Caco-2 (cell line): ENCODE results near the gene IL33. TPM values are rescaled to one million over a fixed set of nuclear protein-coding genes. Genes with fewer than 3 reads are reported as not detected.

Experiments
- BruUV-seq: library from RNA; stranded (reverse); fragments of 400-500 nt; replicated peaks from 2 replicates; lab custom pipeline; 2021; lab: Mats Ljungman, UMichigan
- CTCF ChIA-PET: fragments of 300-600 bp; sonication (Branson Sonifier 250); formaldehyde crosslinking; loops from one replicate; lab custom pipeline; 2022; ENCODE audit warnings: antibody characterized with exemption; lab: Charles Lee
- POLR2A ChIA-PET: fragments of 300-600 bp; sonication (Branson Sonifier 250); formaldehyde crosslinking; loops from one replicate; lab custom pipeline; 2022; ENCODE audit warnings: antibody characterized with exemption; lab: Charles Lee
- DNase-seq, 2 experiments: peaks; one replicate each; pipeline versions ENCODE4 v3.0.0 to v3.0.0-alpha.2; 2020 to 2022
- H3K27me3 ChIP-seq: replicated peaks from 2 replicates; pipeline ENCODE4 v1.6.0; 2011; ENCODE audit warnings: low read length; ENCODE audit not compliant: control insufficient read depth, insufficient read depth
- H3K36me3 ChIP-seq: 2 replicates; pipeline ENCODE4 v1.5.1; 2011; ENCODE audit warnings: low read length; ENCODE audit not compliant: control insufficient read depth, insufficient read depth
- H3K4me1 ChIP-seq: fragments of 250-450 bp; sonication (Bioruptor Pico); 2 replicates; pipeline ENCODE4 v1.5.1; 2020; ENCODE audit warnings: mild to moderate bottlenecking
- H3K4me3 ChIP-seq: 2 replicates; pipeline ENCODE4 v1.5.1; 2011; ENCODE audit warnings: low read depth, mild to moderate bottlenecking, control low read depth, low read length
- H3K9me3 ChIP-seq: fragments of 250-450 bp; sonication (Bioruptor Pico); 2 replicates; pipeline ENCODE4 v1.5.1; 2020; ENCODE audit warnings: mild to moderate bottlenecking, moderate library complexity
- H3K27ac Mint-ChIP-seq: one replicate; pipeline ENCODE4 v1.8.0; 2022; ENCODE audit warnings: mixed read lengths; ENCODE audit not compliant: unreplicated experiment
- H3K27me3 Mint-ChIP-seq: one replicate; pipeline ENCODE4 v1.8.0; 2022; ENCODE audit warnings: mixed read lengths; ENCODE audit not compliant: insufficient read depth, unreplicated experiment
- H3K36me3 Mint-ChIP-seq: one replicate; pipeline ENCODE4 v1.8.0; 2022; ENCODE audit warnings: mild to moderate bottlenecking, mixed read lengths; ENCODE audit not compliant: insufficient read depth, unreplicated experiment
- H3K4me1 Mint-ChIP-seq: one replicate; pipeline ENCODE4 v1.8.0; 2022; ENCODE audit warnings: low read depth, mixed read lengths; ENCODE audit not compliant: unreplicated experiment
- H3K4me3 Mint-ChIP-seq: one replicate; pipeline ENCODE4 v1.8.0; 2022; ENCODE audit warnings: mild to moderate bottlenecking, moderate library complexity, mixed read lengths; ENCODE audit not compliant: unreplicated experiment
- H3K9me3 Mint-ChIP-seq: one replicate; pipeline ENCODE4 v1.8.0; 2022; ENCODE audit warnings: mixed read lengths; ENCODE audit not compliant: unreplicated experiment
- CTCF ChIP-seq, 2 experiments: fragments of 200-600 bp in 1 of 2; IDR thresholded peaks; 1 replicate in 1 of 2; 2 replicates in 1 of 2; pipeline versions ENCODE4 v1.5.1 to v1.8.0; 2011 to 2022; ENCODE audit warnings: antibody characterized with exemption in 1 of 2, control low read depth in 1 of 2, inconsistent platforms in 1 of 2, low read depth in 1 of 2, low read length in 1 of 2, mild to moderate bottlenecking in 1 of 2, moderate library complexity in 1 of 2; ENCODE audit not compliant: insufficient read depth in 1 of 2, severe bottlenecking in 1 of 2, unreplicated experiment in 1 of 2
- intact Hi-C: fragments of 100-400 bp; cut with micrococcal nuclease; formaldehyde crosslinking; loops from one replicate; pipeline ENCODE4 v1.10.0; 2022; ENCODE audit not compliant: unreplicated experiment
- total RNA-seq: library from RNA; stranded (reverse); gene quantifications from 2 replicates; pipeline ENCODE4 v1.2.3, GENCODE V29; 2022

IL33 gene
- total RNA-seq, 1 experiment from 2014 or later: not detected

DNA sequence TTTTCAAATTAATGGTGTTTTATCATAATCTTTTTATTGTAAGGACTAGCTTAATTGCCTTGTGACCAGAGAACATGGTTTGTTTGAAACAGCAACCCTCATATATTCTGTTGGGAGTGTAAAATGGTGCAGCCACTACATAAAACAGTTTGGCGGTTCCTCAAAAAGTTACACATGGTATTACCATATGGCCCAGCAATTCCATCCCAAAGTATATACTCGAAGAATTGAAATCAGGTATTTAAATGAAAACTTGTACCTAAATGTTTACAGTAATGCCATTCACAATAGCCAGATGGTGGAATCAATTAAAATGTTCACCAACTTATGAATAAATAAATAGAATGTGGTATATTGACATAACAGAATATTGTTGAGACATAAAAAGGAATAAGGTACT, 14.8 kb upstream of the IL33 start:
- Mint-ChIP-seq H3K27ac (no peak overlapping the region), H3K36me3 (no peaks in the 10 kb centered on the region), H3K4me1 (no peaks in the 10 kb centered on the region), H3K27me3 (peaks cover 6% of the 10 kb centered on the region), H3K9me3 (peaks cover 9% of the 10 kb centered on the region), H3K4me3 (no peak overlapping the region)
- Histone ChIP-seq H3K27me3 (no peaks in the 10 kb centered on the region), H3K4me1 (no peaks in the 10 kb centered on the region), H3K36me3 (no peaks in the 10 kb centered on the region), H3K4me3 (no peak overlapping the region), H3K9me3 (no peaks in the 10 kb centered on the region)
- BruUV-seq: no TSS peak
- DNase-seq: no peak
- CTCF ChIA-PET: no interaction called here
- intact Hi-C loops: no loop called here
- POLR2A ChIA-PET: no interaction called here
- TF ChIP-seq CTCF (IDR thresholded peaks at IDR 0.05; ENCODE audit: insufficient read depth in 1 of 2, low read depth in 1 of 2, low read length in 1 of 2, severe bottlenecking in 1 of 2, unreplicated experiment in 1 of 2): no peak

- intact Hi-C loops: no loop called here
- TF ChIP-seq CTCF (IDR thresholded peaks at IDR 0.05; ENCODE audit: insufficient read depth in 1 of 2, low read depth in 1 of 2, low read length in 1 of 2, severe bottlenecking in 1 of 2, unreplicated experiment in 1 of 2): no peak
- no peaks in the 10 kb centered on the region for H3K4me1 Mint-ChIP-seq
- no peaks in the 10 kb centered on the region for H3K36me3 Mint-ChIP-seq
- H3K4me1 ChIP-seq: no peaks in the 10 kb centered on the region
- no TSS peak for BruUV-seq
- H3K9me3 Mint-ChIP-seq: peaks cover 30% of the 10 kb centered on the region
- POLR2A ChIA-PET: no interaction called here
- no peaks in the 10 kb centered on the region for H3K27me3 ChIP-seq
- no peak for DNase-seq
- CTCF ChIA-PET: no interaction called here
- H3K27me3 Mint-ChIP-seq: peaks cover 11% of the 10 kb centered on the region
- H3K4me3 ChIP-seq: no peak overlapping the region
- no peaks in the 10 kb centered on the region for H3K9me3 ChIP-seq
- no peak overlapping the region for H3K4me3 Mint-ChIP-seq
- no peak overlapping the region for H3K27ac Mint-ChIP-seq
- H3K36me3 ChIP-seq: no peaks in the 10 kb centered on the region
These were observed 5.6 kb upstream of the IL33 start for GRCh38 chr9:6209966-6210365.

GRCh38 chr9:6212722-6213375, 2.8 kb upstream of the IL33 start:
- H3K27me3 ChIP-seq: no peaks in the 10 kb centered on the region
- POLR2A ChIA-PET: no interaction called here
- TF ChIP-seq CTCF (IDR thresholded peaks at IDR 0.05; ENCODE audit: insufficient read depth in 1 of 2, low read depth in 1 of 2, low read length in 1 of 2, severe bottlenecking in 1 of 2, unreplicated experiment in 1 of 2): no peak
- Mint-ChIP-seq H3K36me3 (no peaks in the 10 kb centered on the region), H3K4me1 (no peaks in the 10 kb centered on the region), H3K27me3 (peaks cover 7% of the 10 kb centered on the region), H3K4me3 (no peak overlapping the region), H3K27ac (no peak overlapping the region), H3K9me3 (peaks cover 20% of the 10 kb centered on the region)
- no peak overlapping the region for H3K4me3 ChIP-seq
- BruUV-seq: no TSS peak
- intact Hi-C loops: no loop called here
- DNase-seq: no peak
- H3K36me3 ChIP-seq: no peaks in the 10 kb centered on the region
- H3K4me1 ChIP-seq: no peaks in the 10 kb centered on the region
- no peaks in the 10 kb centered on the region for H3K9me3 ChIP-seq
- CTCF ChIA-PET: no interaction called here
